ENCODE measurements around the gene PALMD.

PALMD gene

DNA sequence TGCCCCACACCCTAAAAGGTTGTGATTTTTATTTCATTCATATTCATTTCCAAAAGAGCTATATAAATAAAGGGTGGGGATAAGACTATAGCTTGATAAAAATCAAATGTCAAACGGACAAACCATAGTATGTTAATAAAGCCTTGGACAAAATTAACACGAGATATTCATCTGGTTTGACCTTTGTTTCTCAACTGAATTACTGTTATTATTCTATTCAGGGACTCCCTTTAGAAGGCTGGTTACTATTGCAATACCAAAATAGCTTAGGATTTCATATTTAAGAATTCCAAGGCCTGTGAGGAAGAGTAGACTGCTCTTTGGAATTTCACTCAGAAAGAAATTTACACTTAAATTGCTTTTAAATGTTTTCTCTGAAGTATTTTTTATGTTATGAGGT is 10.2 kb upstream of the PALMD start:
- DNase-seq = no peak

GRCh38 chr1:99636647-99637175 is 9.2 kb upstream of the PALMD start:
- DNase-seq = no peak

- no peak for DNase-seq
Observed at GRCh38 chr1:99638853-99639252, 7.1 kb upstream of the PALMD start.

DNA sequence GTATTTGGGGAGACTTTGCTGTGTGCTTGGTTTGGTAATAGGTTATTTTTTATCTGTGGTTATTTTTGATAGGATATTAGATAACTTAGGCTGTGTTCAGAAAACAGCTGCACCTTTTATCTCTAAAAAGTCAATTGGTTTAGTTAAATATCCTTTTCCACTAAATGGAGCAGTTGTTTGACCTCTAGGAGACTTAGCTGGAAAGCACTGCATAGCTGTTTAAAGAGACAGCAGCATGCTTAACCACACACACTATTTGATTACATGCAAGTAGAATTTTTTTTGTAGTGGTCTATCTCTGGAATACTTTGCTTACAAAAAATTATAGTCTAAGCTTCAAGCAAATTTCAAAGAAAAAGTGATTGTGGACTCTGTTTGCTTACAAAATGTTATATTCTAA is 6.5 kb upstream of the PALMD start:
- no peak for DNase-seq

GRCh38 chr1:99639945-99640344 is 6.0 kb upstream of the PALMD start:
- no peak for DNase-seq

GRCh38 chr1:99640672-99641071 is 5.2 kb upstream of the PALMD start:
- no peak for DNase-seq

- DNase-seq = no peak
Observed at GRCh38 chr1:99641558-99641957, 4.4 kb upstream of the PALMD start.

DNA sequence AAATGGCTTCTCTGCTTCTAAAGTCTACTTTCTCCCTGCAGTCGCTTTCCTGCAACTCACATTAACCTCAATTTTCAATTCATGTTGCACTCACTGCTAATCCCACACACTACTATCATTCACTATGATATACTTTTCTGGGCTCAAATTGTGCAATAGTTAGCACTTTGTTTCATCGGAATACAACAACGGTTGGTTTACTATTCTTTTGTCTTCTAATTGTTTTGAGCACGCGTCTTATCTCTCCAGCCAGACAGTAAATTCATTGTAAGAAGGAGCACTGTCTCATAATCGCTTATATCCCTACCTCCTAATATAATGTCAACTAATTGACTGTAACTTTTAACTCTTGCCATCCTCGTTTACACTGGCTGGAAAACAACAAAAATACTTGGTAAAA is 3.9 kb upstream of the PALMD start:
- DNase-seq = no peak

GRCh38 chr1:99643021-99643779 is 2.7 kb upstream of the PALMD start:
- no peak for DNase-seq

GRCh38 chr1:99644279-99645004 is 1.5 kb upstream of the PALMD start:
- DNase-seq = no peak

- peak; percentile 43 for DNase-seq
Observed at GRCh38 chr1:99645203-99645602, 710 bp upstream of the PALMD start.

- peak; percentile 31 for DNase-seq
Observed at GRCh38 chr1:99646868-99647267, 955 bp downstream of the PALMD start.

DNA sequence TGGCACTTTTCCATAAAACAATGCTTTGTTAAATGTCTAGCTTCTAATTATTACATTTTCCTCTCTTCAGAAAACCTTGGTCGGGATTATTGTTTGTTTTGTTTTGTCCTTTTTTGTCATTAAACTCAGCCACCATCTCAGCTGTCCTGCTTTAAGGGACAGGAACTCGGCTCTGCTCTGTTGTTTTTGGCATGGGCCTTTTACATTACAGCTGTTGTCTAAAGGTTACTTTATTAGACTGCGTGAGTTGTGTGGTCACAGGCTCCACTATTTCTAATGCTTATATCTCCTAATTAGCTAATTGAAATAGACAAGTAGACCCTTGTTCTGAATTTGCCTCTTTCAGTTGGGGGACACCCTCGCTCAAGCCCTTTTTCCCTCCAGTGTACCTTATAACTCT is 1.6 kb downstream of the PALMD start:
- peak; percentile 57 for DNase-seq

GRCh38 chr1:99648107-99648506 is 2.2 kb downstream of the PALMD start:
- DNase-seq = peak; percentile 54

DNA sequence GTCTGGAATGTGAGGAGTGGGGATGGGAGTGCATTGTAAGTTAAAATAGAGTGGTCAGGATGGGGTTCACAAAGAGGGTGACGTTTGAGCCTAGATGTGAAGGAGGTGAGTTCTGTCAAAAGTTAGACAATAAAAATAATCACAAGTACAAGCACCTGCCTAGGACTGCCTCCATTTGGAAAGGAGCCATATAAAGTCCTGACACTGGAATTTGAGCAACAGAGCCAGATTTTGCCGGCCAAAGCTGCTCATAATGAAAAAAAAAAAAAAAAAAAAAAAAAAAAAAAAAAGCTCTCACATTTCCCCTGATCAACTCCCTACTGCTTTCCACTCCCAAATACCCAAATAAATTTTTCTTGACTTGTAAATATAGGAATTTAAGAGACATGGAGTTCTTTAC is 4.1 kb downstream of the PALMD start:
- DNase-seq = no peak

DNA sequence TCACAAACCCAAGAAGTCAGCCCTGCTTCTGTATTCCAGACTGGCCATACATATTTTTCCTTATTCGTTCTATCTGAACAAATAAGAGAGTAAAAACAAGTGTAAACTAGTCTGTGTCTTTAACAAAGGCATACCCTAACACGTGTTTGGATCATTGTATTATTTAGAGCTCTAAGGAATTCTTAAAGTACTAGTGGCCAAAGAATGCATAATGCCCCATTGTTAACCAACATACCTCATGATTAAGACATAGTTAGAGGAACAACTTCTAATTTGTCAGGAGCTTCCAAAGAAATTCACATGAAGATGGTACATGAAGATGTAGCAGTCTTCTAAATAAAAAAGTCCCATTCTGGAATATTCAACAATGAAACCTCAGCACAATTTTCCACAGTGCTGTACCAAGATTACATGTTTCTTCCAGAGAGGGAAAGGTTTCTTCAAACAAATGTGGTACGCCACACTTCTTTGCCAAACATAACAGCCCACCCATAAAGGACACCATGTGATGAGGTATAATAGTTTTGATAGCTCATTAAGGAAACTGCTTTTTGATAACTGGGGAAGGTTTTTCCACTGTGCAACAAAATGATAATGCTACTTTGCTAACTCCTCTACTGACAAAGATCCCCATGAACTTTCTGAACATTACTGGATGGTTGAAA is 5.0 kb downstream of the PALMD start:
- no peak for DNase-seq

DNA sequence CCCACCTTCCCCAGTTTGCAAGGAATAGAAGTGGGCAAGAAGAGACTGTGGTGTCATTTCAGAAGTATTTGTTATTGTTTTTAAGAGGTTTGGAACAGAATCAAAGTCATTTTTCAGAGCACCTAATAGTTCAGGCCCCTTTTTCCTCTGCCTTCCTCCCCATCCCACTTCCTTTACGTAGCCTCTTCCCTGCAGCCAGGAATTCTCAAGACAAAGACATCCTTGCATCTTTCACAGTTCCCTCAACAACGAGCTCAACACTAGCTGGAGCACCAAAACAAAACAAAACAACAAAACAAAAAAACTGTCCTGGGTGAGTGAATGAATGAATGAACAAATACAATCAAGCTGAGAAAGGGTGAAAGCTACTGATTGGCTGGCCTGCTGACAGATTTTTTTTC is 7.0 kb downstream of the PALMD start:
- DNase-seq = no peak

DNA sequence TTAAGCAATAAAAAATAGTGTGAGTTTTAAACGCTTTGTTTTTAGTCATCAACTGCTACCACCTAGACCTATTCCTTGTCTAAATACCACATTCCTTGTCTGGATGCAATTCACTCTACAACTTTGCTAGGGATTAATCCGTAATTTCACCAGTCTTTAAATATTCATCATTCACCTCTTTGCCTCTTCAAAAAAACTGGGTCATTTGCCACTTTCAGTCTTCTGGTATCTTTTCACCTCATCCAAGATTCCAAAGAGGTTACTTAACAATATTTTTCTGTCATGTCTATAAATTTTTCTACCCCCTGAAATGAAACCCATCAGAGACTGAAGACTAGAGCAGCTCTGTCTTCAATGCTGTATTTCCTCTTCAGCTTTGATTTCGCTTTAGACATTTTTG is 9.5 kb downstream of the PALMD start:
- no peak for DNase-seq

GRCh38 chr1:99656701-99657100 is 10.8 kb downstream of the PALMD start:
- no peak for DNase-seq

DNA sequence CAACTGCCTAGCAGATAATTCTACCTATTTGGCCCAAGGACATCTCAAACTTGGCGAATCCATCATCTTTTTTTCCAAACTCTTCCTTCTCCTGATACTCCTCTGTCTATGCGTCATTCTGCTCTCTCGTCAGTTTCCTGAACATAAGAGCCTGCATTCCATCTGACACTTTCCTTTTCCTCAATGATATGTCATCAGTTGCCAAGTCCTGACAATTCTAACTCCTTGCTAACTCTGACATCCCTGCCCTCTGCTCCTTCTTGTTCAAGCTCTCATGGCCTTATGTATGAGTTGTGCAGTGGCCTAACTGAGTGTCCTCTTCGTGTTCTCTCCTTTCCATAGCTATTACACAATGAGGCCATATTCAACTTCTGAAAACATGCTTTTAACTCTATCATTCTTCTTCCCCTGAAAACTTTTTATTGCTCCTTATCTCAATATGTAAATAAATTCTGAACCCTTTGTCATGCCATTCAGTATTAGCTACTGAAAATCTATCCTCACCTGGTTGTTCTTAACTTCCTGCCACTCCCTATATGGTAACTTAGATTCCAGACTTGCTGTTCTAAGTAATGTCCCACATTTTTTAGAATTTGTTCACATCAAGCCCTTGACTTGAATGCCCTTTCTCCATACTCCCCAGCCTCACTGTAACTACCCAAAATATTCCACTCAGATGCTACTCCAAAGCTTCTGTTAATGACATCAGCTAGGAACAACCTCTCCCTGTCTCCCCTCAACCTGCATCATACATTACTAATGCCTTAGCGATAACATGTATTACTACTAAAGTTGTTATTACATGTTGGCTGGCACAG is 11.5 kb downstream of the PALMD start:
- no peak for DNase-seq

DNA sequence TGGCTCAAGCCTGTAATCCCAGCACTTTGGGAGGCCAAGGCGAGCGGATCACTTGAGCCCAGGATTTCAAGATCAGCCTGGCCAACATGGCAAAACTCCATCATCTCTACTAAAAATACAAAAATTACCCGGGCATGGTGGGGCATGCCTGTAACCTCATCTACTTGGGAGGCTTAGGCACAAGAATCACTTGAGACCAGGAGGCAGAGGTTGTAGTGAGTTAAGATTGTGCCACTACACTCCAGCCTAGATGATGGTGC is 12.0 kb downstream of the PALMD start:
- no peak for DNase-seq

DNA sequence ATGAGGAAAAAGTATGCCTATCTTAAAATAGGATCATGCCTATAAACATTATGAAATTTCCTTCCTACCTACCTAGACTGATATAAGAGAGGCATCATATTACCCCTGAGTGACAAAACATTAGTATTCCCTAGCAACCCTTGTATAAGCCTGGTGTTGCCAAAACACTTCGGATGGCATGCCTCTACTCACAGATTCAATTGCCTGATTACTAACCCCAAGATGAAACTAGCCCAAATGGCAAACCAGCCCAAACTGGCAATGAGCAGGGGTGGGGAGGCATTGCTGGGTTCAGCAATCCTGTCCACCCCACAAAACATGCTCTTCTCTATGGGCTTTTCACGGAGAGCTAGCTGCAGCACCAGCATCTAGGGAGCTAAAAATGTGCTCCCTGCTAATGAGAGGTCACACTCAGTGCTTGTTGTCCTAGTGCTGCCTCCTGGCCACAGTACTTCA is 13.9 kb downstream of the PALMD start:
- DNase-seq = no peak

DNA sequence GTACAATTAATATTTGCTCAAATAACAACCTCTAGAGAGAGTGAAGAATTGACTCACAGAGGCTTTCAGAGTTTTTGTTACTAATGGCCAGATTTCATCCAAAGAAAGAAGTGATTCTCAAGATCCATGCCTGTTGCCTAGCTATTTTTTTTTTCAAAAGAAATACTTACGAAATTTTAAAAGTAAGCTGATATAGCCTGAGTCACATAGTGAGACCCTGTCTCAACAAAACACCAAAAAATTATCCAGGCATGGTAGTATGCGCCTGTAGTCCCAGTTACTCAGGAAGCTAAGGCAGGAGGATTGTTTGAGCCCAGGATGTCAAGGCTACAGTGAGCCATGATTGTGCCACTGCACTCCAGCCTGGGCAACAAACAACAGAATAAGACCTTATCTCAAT is 14.6 kb downstream of the PALMD start:
- no peak for DNase-seq
